Sigmoid colon (tissue), 7 donors: ENCODE measurements around the gene IFT20. TPM values are rescaled to one million over a fixed set of nuclear protein-coding genes. Genes with fewer than 3 reads are reported as not detected.
A peak's percentile ranks its signal among the peaks of the same experiment; 100 is the strongest.

Source experiments
- DNase-seq: peaks from one replicate; pipeline ENCODE4 v3.0.0-alpha.2; 2019
- H3K27ac ChIP-seq, 4 donors: fragments of 200-600 bp; sonication (generic); one replicate each; pipeline ENCODE4 v1.5.1; 2016 to 2019; ENCODE audit warnings: mild to moderate bottlenecking in 1 of 4
- H3K27me3 ChIP-seq, 3 donors: fragments of 200-600 bp; sonication (generic); one replicate each; pipeline ENCODE4 v1.5.1; 2019; ENCODE audit warnings: mild to moderate bottlenecking in 1 of 3
- H3K36me3 ChIP-seq, 4 donors: fragments of 200-600 bp; sonication (generic); one replicate each; pipeline ENCODE4 v1.5.1; 2016 to 2019
- H3K4me1 ChIP-seq, 4 donors: fragments of 200-600 bp; sonication (generic); one replicate each; pipeline ENCODE4 v1.5.1; 2017 to 2019
- H3K4me3 ChIP-seq, 4 donors: fragments of 200-600 bp; sonication (generic); one replicate each; pipeline ENCODE4 v1.5.1; 2017 to 2019; ENCODE audit warnings: mild to moderate bottlenecking in 2 of 4, moderate library complexity in 1 of 4
- H3K9me3 ChIP-seq, 4 donors: fragments of 200-600 bp in 3 of 4; sonication (generic) in 3 of 4; one replicate each; pipeline versions ENCODE4 v1.5.1 to v1.6.1; 2013 to 2019
- EP300 ChIP-seq, 4 donors: sonication (generic); formaldehyde crosslinking; IDR thresholded peaks; one replicate each; pipeline ENCODE4 v1.6.1; 2017; ENCODE audit warnings: antibody characterized with exemption in 4 of 4
- POLR2A ChIP-seq, 2 donors: fragments of 450-650 bp; IDR thresholded peaks; one replicate each; pipeline ENCODE4 v1.6.1; 2016; ENCODE audit warnings: antibody characterized with exemption in 2 of 2, mild to moderate bottlenecking in 2 of 2, moderate library complexity in 2 of 2
- POLR2AphosphoS5 ChIP-seq, 4 donors: sonication (generic); formaldehyde crosslinking; IDR thresholded peaks; one replicate each; pipeline ENCODE4 v1.6.1; 2017; ENCODE audit warnings: antibody characterized with exemption in 4 of 4
- WGBS, 2 donors: extraction: QIAGEN DNeasy Blood & Tissue Kit; methylation state at CpG; one replicate each; pipeline ENCODE4 v1.1.7; 2013; 5-methylcytosine and 5-hydroxymethylcytosine counted together
- intact Hi-C: fragments of 100-400 bp; cut with DNase I; formaldehyde crosslinking; loops from one replicate; pipeline ENCODE4 v1.15.1; 2023
- polyA plus RNA-seq, 3 donors: library from polyadenylated mRNA; stranded (reverse); fragments of 200-250 nt; gene quantifications; one replicate each; pipeline ENCODE4 v1.2.3, GENCODE V29; 2013
- total RNA-seq, 4 donors: library from RNA; depleted of rRNA; stranded (reverse); fragments of >200 nt; gene quantifications; one replicate each; pipeline ENCODE4 v1.1.0, GENCODE V29; 2016
- TF ChIP-seq, protein P1 (sequence below), 4 experiments: fragments of 450-650 bp in 3 of 4; fragments of 200-600 bp in 1 of 4; IDR thresholded peaks; one replicate each; pipeline ENCODE4 v1.5.1; 2016 to 2019; ENCODE audit warnings: antibody characterized with exemption in 4 of 4, mild to moderate bottlenecking in 3 of 4, moderate library complexity in 2 of 4
- donor health status: healthy with polysubstance abuse.
- donor health status: Bipolar disorder and iron deficiency.
- donor health status: healthy.

IFT20 gene
- total and polyA plus RNA-seq, 7 donors = 32.5 to 73.6 (median 58.4) TPM

DNA sequence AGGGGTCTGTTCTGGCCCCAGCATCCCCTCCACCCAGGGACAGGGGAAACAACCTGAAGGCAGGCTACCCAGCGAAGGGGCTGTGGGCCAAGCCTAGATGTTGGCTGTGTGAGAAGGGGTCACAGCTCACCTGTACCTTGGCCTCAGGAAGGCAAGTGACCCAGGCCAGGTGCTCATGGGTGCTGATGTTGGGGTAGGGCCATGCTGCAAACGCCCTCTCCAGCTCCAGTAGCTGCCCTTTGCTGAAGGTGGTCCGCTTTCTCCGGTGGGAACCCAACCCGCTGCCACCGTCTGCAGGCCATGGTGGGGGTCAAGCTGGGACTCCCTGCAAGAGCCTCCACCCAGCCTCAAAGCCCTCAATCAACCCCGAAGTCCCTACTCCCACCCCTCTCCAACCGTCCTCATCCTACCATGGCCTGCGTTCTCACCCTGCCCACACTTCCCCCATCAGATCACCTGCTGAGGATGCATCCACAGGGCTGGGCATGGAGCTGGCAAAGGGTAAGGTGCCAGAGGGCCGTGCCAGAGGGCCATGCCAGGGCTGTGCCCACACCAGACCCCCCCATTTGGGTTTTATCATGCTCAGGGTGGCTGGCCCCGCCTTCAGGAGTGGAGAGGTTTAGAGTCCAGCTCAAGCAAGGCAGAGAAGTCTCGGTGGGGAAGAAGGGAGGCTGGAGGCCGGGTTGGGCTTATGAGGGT lies 29.5 kb upstream of the IFT20 start, which contains the start of gene SEBOX:
Gene SEBOX (minus strand): TSS at position 535 of the 699 bp plus-strand sequence. CDS start 48 bp downstream, at position 487.
- H3K27me3 ChIP-seq = no peaks in the 10 kb centered on the region
- no peak for TF ChIP-seq EP300 (IDR thresholded peaks at IDR 0.05)
- TF ChIP-seq, protein P1, sequence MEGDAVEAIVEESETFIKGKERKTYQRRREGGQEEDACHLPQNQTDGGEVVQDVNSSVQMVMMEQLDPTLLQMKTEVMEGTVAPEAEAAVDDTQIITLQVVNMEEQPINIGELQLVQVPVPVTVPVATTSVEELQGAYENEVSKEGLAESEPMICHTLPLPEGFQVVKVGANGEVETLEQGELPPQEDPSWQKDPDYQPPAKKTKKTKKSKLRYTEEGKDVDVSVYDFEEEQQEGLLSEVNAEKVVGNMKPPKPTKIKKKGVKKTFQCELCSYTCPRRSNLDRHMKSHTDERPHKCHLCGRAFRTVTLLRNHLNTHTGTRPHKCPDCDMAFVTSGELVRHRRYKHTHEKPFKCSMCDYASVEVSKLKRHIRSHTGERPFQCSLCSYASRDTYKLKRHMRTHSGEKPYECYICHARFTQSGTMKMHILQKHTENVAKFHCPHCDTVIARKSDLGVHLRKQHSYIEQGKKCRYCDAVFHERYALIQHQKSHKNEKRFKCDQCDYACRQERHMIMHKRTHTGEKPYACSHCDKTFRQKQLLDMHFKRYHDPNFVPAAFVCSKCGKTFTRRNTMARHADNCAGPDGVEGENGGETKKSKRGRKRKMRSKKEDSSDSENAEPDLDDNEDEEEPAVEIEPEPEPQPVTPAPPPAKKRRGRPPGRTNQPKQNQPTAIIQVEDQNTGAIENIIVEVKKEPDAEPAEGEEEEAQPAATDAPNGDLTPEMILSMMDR (IDR thresholded peaks at IDR 0.05) = no peak
- no peak for TF ChIP-seq POLR2AphosphoS5 (IDR thresholded peaks at IDR 0.05)
- no peak for TF ChIP-seq POLR2A (IDR thresholded peaks at IDR 0.05)
- no peaks in the 10 kb centered on the region for H3K4me1 ChIP-seq
- WGBS, 2 donors = 89 to 92% methylated on average over 13 of the region's 13 CpGs
- intact Hi-C loops = no loop called here
- no peak within 1 kb of the TSS for H3K4me3 ChIP-seq
- no peak within 1 kb of the TSS for H3K27ac ChIP-seq
- H3K9me3 ChIP-seq = no peaks in the 10 kb centered on the region
- no peak for DNase-seq
- peaks cover 23 to 52% (median 32%) of the 10 kb centered on the region in 4 donors for H3K36me3 ChIP-seq

DNA sequence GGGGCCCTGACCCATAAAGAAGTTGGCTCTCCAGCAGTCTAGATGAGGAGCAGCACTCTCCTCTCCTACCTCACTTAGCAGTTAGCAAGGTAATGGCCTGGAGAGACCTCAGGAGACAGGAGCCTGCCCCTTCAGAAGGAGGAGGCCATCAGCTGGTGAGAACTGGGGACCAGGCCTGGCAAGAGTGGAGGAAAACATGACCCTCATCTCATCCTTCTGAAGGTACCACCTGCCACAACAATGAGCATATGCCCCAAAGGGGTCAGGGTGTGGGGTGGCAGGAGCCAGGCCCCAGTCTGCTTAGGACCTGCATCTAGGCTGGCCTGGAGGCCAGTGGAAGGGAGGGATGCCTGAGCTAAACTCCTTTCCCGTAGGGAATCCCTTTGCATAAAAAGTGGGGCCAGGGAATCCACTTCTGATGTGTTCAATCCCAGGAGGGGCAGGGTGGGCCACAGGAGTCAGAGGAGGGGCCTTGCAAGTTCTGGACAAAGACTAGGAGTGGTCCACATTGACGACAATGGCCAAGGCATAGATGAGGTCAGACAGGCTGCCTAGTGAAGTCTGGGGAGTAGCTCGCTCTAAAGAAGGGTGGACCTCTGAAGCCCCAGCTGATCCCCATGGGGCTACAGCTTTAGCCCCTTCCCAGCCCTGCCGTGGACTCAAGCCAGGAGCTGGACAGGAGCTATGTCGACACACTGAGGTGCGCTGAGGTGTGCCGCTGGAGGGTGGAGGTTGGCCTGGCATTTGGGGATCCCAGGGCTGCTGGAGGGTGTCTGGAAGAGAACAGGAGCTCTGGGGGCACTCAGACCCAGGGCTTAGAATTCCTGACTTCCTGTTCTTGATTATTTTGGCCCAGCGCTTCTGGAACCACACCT lies 28.7 kb upstream of the IFT20 start:
- 91% methylated on average over 8 of the region's 8 CpGs for WGBS, 2 donors
- Histone ChIP-seq H3K27ac (no peak overlapping the region), H3K4me1 (no peaks in the 10 kb centered on the region), H3K27me3 (no peaks in the 10 kb centered on the region), H3K9me3 (no peaks in the 10 kb centered on the region), H3K36me3 (peaks cover 23 to 60% (median 39%) of the 10 kb centered on the region in 4 donors), H3K4me3 (no peak overlapping the region)
- intact Hi-C loops = no loop called here
- no peak for TF ChIP-seq EP300 (IDR thresholded peaks at IDR 0.05)
- TF ChIP-seq, protein P1 (IDR thresholded peaks at IDR 0.05) = no peak
- no peak for TF ChIP-seq POLR2AphosphoS5 (IDR thresholded peaks at IDR 0.05)
- TF ChIP-seq POLR2A (IDR thresholded peaks at IDR 0.05) = no peak
- no peak for DNase-seq

DNA sequence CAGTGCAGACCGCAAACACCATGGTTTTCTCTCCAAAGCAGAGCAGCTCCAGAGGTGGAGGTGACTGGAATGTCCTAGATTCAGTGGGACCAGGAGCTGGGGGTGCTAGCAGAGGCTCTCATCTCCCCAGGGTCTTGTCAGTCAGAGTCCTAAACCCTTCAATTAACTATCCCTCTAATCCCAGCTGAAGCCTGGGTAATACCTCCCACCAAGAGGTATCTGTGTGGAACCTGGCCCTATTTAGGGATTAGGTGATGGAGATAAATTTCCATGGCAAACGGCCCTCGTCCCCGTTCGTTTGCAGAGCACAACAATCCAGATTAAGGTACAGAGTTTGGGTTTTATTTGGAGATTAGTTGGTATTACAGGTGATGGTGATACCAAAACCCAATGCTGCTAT lies 27.9 kb upstream of the IFT20 start:
- Histone ChIP-seq H3K4me1 (peaks cover 0 to 8% (median 8%) of the 10 kb centered on the region in 4 donors), H3K9me3 (no peaks in the 10 kb centered on the region), H3K27me3 (no peaks in the 10 kb centered on the region), H3K36me3 (peaks cover 23 to 60% (median 39%) of the 10 kb centered on the region in 4 donors), H3K4me3 (no peak overlapping the region), H3K27ac (no peak overlapping the region)
- intact Hi-C loops = no loop called here
- TF ChIP-seq POLR2AphosphoS5 (IDR thresholded peaks at IDR 0.05) (no peak), POLR2A (IDR thresholded peaks at IDR 0.05) (no peak), EP300 (IDR thresholded peaks at IDR 0.05) (no peak)
- TF ChIP-seq, protein P1 (IDR thresholded peaks at IDR 0.05) = no peak
- WGBS, 2 donors = 92 to 96% methylated on average over 5 of the region's 5 CpGs
- no peak for DNase-seq

DNA sequence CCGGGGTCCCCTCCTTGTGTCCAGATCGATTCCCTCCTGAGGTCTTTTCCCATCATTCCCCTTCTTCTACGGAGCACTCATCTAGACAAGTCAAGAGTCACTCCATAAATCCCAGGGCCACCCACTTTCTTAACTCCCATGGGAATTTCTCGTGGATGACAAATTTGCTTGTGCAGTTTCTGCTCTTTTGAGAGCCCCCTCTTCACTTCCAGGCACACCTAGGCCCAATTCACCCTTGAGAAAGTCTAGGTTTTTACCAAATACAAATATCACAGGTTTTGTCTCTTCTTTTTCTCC lies 22.6 kb upstream of the IFT20 start:
- Histone ChIP-seq H3K9me3 (no peaks in the 10 kb centered on the region), H3K27me3 (no peaks in the 10 kb centered on the region), H3K4me3 (peak overlapping the region; percentile 69 to 99 (median 89)), H3K36me3 (peaks cover 35 to 58% (median 41%) of the 10 kb centered on the region in 4 donors), H3K27ac (peak overlapping the region; percentile 85 to 97 (median 92)), H3K4me1 (peaks cover 0 to 33% (median 26%) of the 10 kb centered on the region in 4 donors)
- 2% methylated on average over 4 of the region's 4 CpGs for WGBS, 2 donors
- intact Hi-C loops = loop anchor here (1.0 to 10.0 kb wide), 2 partner anchors 23 to 463 kb away; partner anchors contain the start of genes IFT20, LYRM9 and TNFAIP1
- no peak for DNase-seq
- TF ChIP-seq POLR2A (IDR thresholded peaks at IDR 0.05) (no peak), POLR2AphosphoS5 (IDR thresholded peaks at IDR 0.05) (no peak), EP300 (IDR thresholded peaks at IDR 0.05) (no peak)
- TF ChIP-seq, protein P1 (IDR thresholded peaks at IDR 0.05) = no peak
